Stomach (tissue), 9 donors: ENCODE data around the gene NCKAP5. TPM values are rescaled to one million over a fixed set of nuclear protein-coding genes. Genes with fewer than 3 reads are reported as not detected.

Experiments
- DNase-seq, 2 donors: peaks; one replicate each; pipeline versions ENCODE4 v3.0.0 to v3.0.0-alpha.2; 2013 to 2019
- H3K27ac ChIP-seq, 5 donors: fragments of 200-600 bp in 4 of 5; sonication (generic) in 4 of 5; one replicate each; pipeline ENCODE4 v1.5.1; 2013 to 2019; ENCODE audit warnings: mild to moderate bottlenecking in 1 of 5, moderate library complexity in 1 of 5
- H3K27me3 ChIP-seq, 3 donors: fragments of 200-600 bp; sonication (generic); one replicate each; pipeline ENCODE4 v1.5.1; 2017 to 2019; ENCODE audit warnings: mixed run types in 1 of 3
- H3K36me3 ChIP-seq, 4 donors: fragments of 200-600 bp; sonication (generic); 1 replicate in 3 of 4; 2 replicates in 1 of 4; pipeline ENCODE4 v1.5.1; 2016 to 2019
- H3K4me1 ChIP-seq, 4 donors: fragments of 200-600 bp; sonication (generic); one replicate each; pipeline ENCODE4 v1.5.1; 2016 to 2019
- H3K4me3 ChIP-seq, 4 donors: fragments of 200-600 bp; sonication (generic) in 3 of 4; one replicate each; pipeline ENCODE4 v1.5.1; 2016 to 2019; ENCODE audit warnings: mild to moderate bottlenecking in 1 of 4
- H3K9me3 ChIP-seq, 4 donors: fragments of 200-600 bp; sonication (generic); one replicate each; pipeline ENCODE4 v1.5.1; 2016 to 2019
- EP300 ChIP-seq: sonication (generic); formaldehyde crosslinking; IDR thresholded peaks from one replicate; pipeline ENCODE4 v1.6.1; 2017; ENCODE audit warnings: antibody characterized with exemption
- POLR2A ChIP-seq, 4 donors: fragments of 450-650 bp; IDR thresholded peaks; one replicate each; pipeline ENCODE4 v1.6.1; 2016; ENCODE audit warnings: antibody characterized with exemption in 4 of 4, control low read depth in 2 of 4, mild to moderate bottlenecking in 1 of 4, moderate library complexity in 1 of 4
- POLR2AphosphoS5 ChIP-seq, 3 donors: sonication (generic); formaldehyde crosslinking; IDR thresholded peaks; one replicate each; pipeline ENCODE4 v1.6.1; 2016; ENCODE audit warnings: antibody characterized with exemption in 3 of 3
- WGBS, 5 donors: extraction: QIAGEN DNeasy Blood & Tissue Kit in 3 of 5; methylation state at CpG; one replicate each; pipeline versions ENCODE4 v1.1.5 to v1.1.7; 2013 to 2018; 5-methylcytosine and 5-hydroxymethylcytosine counted together
- intact Hi-C: fragments of 100-400 bp; cut with DNase I; formaldehyde crosslinking; loops from one replicate; pipeline ENCODE4 v1.15.1; 2023; ENCODE audit warnings: low total_unique reads
- polyA plus RNA-seq, 3 donors: library from polyadenylated mRNA; stranded (reverse); fragments of 200-250 nt; gene quantifications; one replicate each; pipeline ENCODE4 v1.2.3, GENCODE V29; 2013
- total RNA-seq, 5 donors: library from RNA; depleted of rRNA; stranded (reverse); fragments of >200 nt; gene quantifications; one replicate each; pipeline versions ENCODE4 v1.1.0 to v1.2.3, GENCODE V29; 2014 to 2016
- TF ChIP-seq, protein P1 (sequence below), 7 experiments: fragments of 450-650 bp in 4 of 7; fragments of 200-600 bp in 3 of 7; sonication (generic) in 3 of 7; IDR thresholded peaks; one replicate each; pipeline ENCODE4 v1.5.1; 2016 to 2019; ENCODE audit warnings: antibody characterized with exemption in 7 of 7, control low read depth in 2 of 7, mild to moderate bottlenecking in 1 of 7
- donor health status: healthy with polysubstance abuse.
- donor health status: Bipolar disorder and iron deficiency.
- donor health status: healthy.

The NCKAP5 gene
- total and polyA plus RNA-seq, 8 donors, result 0.58 to 8.0 (median 1.6) TPM; not detected in 1

DNA sequence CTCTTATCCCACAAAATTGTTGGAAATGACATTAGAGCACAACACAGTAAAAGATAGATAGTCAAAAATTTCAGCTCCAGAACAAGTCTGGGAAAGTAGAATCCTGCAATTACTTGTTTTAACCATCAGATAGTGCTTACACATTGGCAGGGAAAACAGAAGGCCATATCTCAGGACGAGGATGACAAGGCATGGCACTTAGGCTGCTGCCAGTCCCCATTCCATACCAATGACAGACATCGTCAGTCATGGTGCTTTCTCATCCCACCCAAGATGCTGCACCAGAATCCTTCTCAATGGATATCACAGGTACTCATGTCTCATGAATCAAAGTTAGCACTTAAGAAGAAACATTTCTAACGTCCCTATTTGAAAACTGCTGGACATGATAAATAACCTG is 187.3 kb downstream of the NCKAP5 start:
- 46 to 66% (median 51%) methylated on average over 3 of the region's 3 CpGs for WGBS, 5 donors
- Histone ChIP-seq H3K36me3 (no peaks in the 10 kb centered on the region), H3K4me1 (no peaks in the 10 kb centered on the region), H3K4me3 (no peak overlapping the region), H3K27ac (no peak overlapping the region), H3K9me3 (peaks cover 0 to 4% (median 0%) of the 10 kb centered on the region in 4 donors), H3K27me3 (no peaks in the 10 kb centered on the region)
- intact Hi-C loops, result no loop called here
- no peak for TF ChIP-seq POLR2A (IDR thresholded peaks at IDR 0.05)
- TF ChIP-seq, protein P1, sequence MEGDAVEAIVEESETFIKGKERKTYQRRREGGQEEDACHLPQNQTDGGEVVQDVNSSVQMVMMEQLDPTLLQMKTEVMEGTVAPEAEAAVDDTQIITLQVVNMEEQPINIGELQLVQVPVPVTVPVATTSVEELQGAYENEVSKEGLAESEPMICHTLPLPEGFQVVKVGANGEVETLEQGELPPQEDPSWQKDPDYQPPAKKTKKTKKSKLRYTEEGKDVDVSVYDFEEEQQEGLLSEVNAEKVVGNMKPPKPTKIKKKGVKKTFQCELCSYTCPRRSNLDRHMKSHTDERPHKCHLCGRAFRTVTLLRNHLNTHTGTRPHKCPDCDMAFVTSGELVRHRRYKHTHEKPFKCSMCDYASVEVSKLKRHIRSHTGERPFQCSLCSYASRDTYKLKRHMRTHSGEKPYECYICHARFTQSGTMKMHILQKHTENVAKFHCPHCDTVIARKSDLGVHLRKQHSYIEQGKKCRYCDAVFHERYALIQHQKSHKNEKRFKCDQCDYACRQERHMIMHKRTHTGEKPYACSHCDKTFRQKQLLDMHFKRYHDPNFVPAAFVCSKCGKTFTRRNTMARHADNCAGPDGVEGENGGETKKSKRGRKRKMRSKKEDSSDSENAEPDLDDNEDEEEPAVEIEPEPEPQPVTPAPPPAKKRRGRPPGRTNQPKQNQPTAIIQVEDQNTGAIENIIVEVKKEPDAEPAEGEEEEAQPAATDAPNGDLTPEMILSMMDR (IDR thresholded peaks at IDR 0.05), result no peak
- no peak for TF ChIP-seq EP300
- TF ChIP-seq POLR2AphosphoS5 (IDR thresholded peaks at IDR 0.05), result no peak
- DNase-seq, result no peak

DNA sequence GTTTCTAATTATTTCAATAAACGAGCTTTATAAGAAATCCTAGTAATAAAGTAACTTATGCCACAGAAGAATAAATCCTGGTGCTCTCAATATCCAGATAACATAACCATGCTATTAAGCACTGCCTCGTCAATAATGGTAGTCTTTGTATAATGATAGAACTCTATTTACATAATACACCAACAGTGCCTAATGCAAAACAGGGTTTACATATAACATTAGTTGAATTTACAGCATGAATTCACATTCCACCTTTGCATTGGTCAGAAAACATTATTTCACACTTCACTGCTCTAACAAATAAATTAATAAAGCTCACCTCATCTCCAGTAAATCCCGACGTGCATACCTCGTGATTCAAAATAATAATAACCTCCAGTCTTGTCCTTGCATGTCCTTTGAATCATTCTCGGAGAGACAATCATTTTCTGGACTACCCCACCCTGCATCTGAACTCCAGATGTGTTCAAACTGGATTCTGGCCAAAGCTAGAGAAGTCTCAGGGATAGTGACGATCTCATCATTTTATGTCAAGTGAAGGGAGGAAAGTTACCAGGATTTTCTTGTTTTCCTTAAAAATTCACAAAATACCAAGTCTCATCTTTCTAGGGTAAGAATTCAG is 189.2 kb downstream of the NCKAP5 start:
- no peak for TF ChIP-seq EP300
- TF ChIP-seq, protein P1 (IDR thresholded peaks at IDR 0.05), result no peak
- no peak for TF ChIP-seq POLR2A (IDR thresholded peaks at IDR 0.05)
- no peak for TF ChIP-seq POLR2AphosphoS5 (IDR thresholded peaks at IDR 0.05)
- no peaks in the 10 kb centered on the region for H3K36me3 ChIP-seq
- 67 to 71% (median 70%) methylated on average over 7 of the region's 7 CpGs for WGBS, 5 donors
- no peaks in the 10 kb centered on the region for H3K4me1 ChIP-seq
- H3K4me3 ChIP-seq, result no peak overlapping the region
- no peak for DNase-seq
- peaks cover 0 to under 1% (median 0%) of the 10 kb centered on the region in 4 donors for H3K9me3 ChIP-seq
- H3K27me3 ChIP-seq, result no peaks in the 10 kb centered on the region
- H3K27ac ChIP-seq, result no peak overlapping the region
- intact Hi-C loops, result no loop called here

DNA sequence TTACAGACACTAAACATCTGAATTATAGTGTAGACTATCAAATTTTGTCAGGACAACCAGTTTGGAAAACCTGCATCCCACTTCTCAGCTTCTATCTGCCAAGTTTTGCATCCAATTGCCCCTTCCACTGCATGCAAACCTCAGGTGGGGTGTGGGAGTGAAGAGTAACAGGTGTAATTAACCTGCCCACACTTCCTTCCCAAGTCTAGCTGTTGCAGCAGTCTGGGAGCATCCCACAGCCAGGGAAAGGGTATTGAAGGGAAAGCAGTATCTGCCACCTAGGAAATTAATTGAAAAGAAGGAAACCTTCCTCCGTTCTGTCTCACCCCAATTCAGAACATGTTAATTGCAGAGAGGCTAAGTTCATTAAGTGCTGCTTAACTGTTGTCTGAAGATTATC is 189.9 kb downstream of the NCKAP5 start:
- Histone ChIP-seq H3K9me3 (no peaks in the 10 kb centered on the region), H3K27ac (no peak overlapping the region), H3K36me3 (no peaks in the 10 kb centered on the region), H3K4me1 (no peaks in the 10 kb centered on the region), H3K4me3 (no peak overlapping the region), H3K27me3 (no peaks in the 10 kb centered on the region)
- DNase-seq, result no peak
- TF ChIP-seq, protein P1 (IDR thresholded peaks at IDR 0.05), result no peak
- TF ChIP-seq EP300 (no peak), POLR2AphosphoS5 (IDR thresholded peaks at IDR 0.05) (no peak), POLR2A (IDR thresholded peaks at IDR 0.05) (no peak)
- intact Hi-C loops, result no loop called here
- 31 to 85% (median 73%) methylated on average over 1 of the region's 1 CpG for WGBS, 5 donors

DNA sequence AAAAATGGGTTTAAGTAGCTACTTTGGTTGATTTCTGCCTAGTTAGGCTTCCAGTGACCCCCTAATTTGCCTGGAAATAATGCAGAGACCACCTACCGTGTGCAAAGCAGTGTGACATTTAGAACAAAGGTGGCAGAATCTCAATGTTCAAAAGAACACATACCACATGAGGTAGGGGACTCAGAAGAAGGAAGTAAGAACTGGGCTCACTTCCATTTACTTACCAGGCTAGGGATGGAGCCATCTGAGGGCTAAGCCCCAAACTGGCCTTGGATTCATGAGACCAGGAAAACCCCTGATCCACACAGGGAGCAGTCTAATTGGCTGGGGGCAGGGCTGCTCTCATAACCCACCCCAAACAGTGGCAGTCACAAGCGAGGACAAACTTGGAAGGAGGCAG is 190.7 kb downstream of the NCKAP5 start:
- Histone ChIP-seq H3K27ac (no peak overlapping the region), H3K36me3 (no peaks in the 10 kb centered on the region), H3K4me3 (no peak overlapping the region), H3K9me3 (no peaks in the 10 kb centered on the region), H3K4me1 (no peaks in the 10 kb centered on the region), H3K27me3 (no peaks in the 10 kb centered on the region)
- WGBS, 5 donors, result 41 to 48% (median 47%) methylated on average over 2 of the region's 2 CpGs
- intact Hi-C loops, result no loop called here
- DNase-seq, result no peak
- TF ChIP-seq, protein P1 (IDR thresholded peaks at IDR 0.05), result no peak
- TF ChIP-seq POLR2A (IDR thresholded peaks at IDR 0.05), result no peak
- no peak for TF ChIP-seq POLR2AphosphoS5 (IDR thresholded peaks at IDR 0.05)
- TF ChIP-seq EP300, result no peak
